Endothelial cell (in vitro differentiated cells): ENCODE measurements around the gene CHST3. TPM values are rescaled to one million over a fixed set of nuclear protein-coding genes. Genes with fewer than 3 reads are reported as not detected.
"Not testable (repeated sequence)": the region's sequence is repeated elsewhere in the genome, so short reads cannot be mapped to it uniquely, and the experiment has no call there.

Source experiments
- DNase-seq: peaks from one replicate; pipeline ENCODE4 v3.0.0; 2021; ENCODE audit warnings: low spot score
- H3K27ac Mint-ChIP-seq: one replicate; pipeline ENCODE4 v1.8.0; 2021; ENCODE audit warnings: mixed read lengths, inconsistent platforms; ENCODE audit not compliant: unreplicated experiment
- H3K27me3 Mint-ChIP-seq: one replicate; pipeline ENCODE4 v1.8.0; 2021; ENCODE audit warnings: mild to moderate bottlenecking, moderate library complexity, mixed read lengths, inconsistent platforms; ENCODE audit not compliant: unreplicated experiment
- H3K36me3 Mint-ChIP-seq: one replicate; pipeline ENCODE4 v1.8.0; 2021; ENCODE audit warnings: mild to moderate bottlenecking, low read depth, mixed read lengths, inconsistent platforms; ENCODE audit not compliant: unreplicated experiment
- H3K4me1 Mint-ChIP-seq: one replicate; pipeline ENCODE4 v1.8.0; 2021; ENCODE audit warnings: mild to moderate bottlenecking, mixed read lengths, inconsistent platforms; ENCODE audit not compliant: unreplicated experiment
- H3K4me3 Mint-ChIP-seq: one replicate; pipeline ENCODE4 v1.8.0; 2021; ENCODE audit warnings: mild to moderate bottlenecking, mixed read lengths, inconsistent platforms; ENCODE audit not compliant: unreplicated experiment
- H3K9me3 Mint-ChIP-seq: one replicate; pipeline ENCODE4 v1.8.0; 2021; ENCODE audit warnings: mixed read lengths, inconsistent platforms; ENCODE audit not compliant: unreplicated experiment
- total RNA-seq: library from RNA; stranded (reverse); fragmentation: NEBNext Ultra II Directional; extraction: Animal tissue kit (Norgen Biotek cat#: 25700); gene quantifications from one replicate; pipeline ENCODE4 v1.2.1, GENCODE V29; 2021; ENCODE audit not compliant: unreplicated experiment
- TF ChIP-seq, protein P1 (sequence below): fragments of 200-600 bp; sonication (generic); IDR thresholded peaks from one replicate; pipeline ENCODE4 v1.5.0; 2021; ENCODE audit warnings: antibody characterized with exemption; ENCODE audit not compliant: unreplicated experiment

CHST3 gene
- total RNA-seq, 1 donor from 2014 or later = 3.8 TPM

DNA sequence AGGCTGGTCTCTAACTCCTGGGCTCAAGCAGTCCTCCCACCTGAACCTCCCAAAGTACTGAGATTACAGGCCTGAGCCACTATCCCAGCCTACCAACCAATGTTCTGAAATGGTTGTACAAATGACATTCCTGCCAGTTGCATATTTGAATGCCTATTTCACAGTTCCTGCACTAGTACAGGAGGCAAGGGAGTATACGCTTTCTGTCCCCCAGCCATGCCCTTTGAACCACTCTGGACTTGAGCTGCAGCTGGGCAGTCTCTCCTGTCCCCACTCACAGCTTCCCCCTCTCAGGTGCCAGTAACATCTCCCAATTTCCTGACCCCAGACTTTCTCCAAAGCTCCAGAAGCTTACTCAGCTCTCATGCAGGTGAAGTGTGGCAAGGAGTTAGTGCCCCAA lies 65.2 kb downstream of the CHST3 start:
- peaks cover 3% of the 10 kb centered on the region for H3K27me3 Mint-ChIP-seq
- peaks cover 8% of the 10 kb centered on the region for H3K4me1 Mint-ChIP-seq
- TF ChIP-seq, protein P1, sequence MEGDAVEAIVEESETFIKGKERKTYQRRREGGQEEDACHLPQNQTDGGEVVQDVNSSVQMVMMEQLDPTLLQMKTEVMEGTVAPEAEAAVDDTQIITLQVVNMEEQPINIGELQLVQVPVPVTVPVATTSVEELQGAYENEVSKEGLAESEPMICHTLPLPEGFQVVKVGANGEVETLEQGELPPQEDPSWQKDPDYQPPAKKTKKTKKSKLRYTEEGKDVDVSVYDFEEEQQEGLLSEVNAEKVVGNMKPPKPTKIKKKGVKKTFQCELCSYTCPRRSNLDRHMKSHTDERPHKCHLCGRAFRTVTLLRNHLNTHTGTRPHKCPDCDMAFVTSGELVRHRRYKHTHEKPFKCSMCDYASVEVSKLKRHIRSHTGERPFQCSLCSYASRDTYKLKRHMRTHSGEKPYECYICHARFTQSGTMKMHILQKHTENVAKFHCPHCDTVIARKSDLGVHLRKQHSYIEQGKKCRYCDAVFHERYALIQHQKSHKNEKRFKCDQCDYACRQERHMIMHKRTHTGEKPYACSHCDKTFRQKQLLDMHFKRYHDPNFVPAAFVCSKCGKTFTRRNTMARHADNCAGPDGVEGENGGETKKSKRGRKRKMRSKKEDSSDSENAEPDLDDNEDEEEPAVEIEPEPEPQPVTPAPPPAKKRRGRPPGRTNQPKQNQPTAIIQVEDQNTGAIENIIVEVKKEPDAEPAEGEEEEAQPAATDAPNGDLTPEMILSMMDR = no peak
- no peak overlapping the region for H3K4me3 Mint-ChIP-seq
- no peak overlapping the region for H3K27ac Mint-ChIP-seq
- DNase-seq = no peak
- H3K36me3 Mint-ChIP-seq = no peaks in the 10 kb centered on the region
- H3K9me3 Mint-ChIP-seq = no peaks in the 10 kb centered on the region

DNA sequence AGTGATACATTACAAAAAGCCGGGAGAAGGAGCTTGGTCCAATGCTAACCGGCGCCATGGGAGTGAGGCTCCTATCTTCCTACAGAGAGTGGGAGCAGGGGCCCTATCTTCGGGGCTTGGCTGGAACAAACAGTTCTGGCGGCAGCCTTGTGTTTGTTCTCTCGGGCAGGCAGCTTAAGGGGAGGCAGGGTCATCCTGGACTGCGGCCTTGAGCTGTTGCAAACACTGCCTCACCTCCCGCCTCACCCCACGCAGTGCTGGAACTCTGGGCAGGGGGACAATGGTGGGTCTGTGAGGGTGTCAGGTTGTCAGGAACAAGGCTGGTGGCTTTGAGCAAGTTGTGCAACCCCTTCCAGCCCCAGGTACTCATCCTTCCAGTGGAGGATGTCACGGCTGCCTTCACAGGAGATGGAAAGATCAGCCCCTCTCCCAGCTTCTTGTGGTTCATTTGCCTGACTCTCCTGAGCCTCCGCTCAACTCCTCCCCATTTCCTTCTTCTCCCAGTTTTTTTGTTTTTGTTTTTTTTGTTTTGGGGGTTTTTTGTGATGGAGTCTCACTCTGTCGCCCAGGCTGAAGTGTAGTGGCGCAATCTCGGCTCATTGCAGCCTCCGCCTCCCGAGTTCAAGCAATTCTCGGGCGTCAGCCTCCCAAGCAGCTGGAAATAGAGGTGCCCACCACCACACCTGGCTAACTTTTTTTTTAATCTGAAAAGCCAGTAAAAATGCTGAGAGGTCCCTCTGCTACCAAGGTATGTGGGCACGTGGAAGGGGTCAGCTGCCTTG lies 66.8 kb downstream of the CHST3 start:
- Mint-ChIP-seq H3K9me3 (no peaks in the 10 kb centered on the region), H3K4me1 (peaks cover 3% of the 10 kb centered on the region), H3K27me3 (peaks cover 2% of the 10 kb centered on the region), H3K4me3 (no peak overlapping the region), H3K36me3 (no peaks in the 10 kb centered on the region), H3K27ac (no peak overlapping the region)
- TF ChIP-seq, protein P1 = no peak
- no peak for DNase-seq

DNA sequence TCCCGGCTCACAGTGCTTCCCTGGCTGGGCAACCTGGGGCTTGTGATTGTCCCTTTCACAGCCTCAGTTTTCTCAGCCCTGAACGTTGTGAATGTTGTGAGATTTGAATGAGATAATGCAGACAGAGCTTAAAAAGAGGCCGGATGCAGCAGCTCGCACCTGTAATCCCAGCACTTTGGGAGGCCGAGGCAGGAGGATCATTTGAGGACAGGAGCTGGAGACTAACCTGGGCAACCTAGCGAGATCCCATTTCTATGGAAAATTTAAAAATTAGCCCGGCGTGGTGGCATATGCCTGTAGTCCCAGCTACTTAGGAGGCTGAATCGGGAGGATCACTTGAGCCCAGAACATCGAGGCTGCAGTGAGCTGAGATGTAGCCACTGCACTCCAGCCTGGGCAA lies 67.5 kb downstream of the CHST3 start:
- Mint-ChIP-seq H3K27ac (no peak overlapping the region), H3K27me3 (peaks cover 5% of the 10 kb centered on the region), H3K9me3 (no peaks in the 10 kb centered on the region), H3K36me3 (no peaks in the 10 kb centered on the region), H3K4me1 (peaks cover 3% of the 10 kb centered on the region), H3K4me3 (no peak overlapping the region)
- no peak for DNase-seq
- TF ChIP-seq, protein P1 = no peak

DNA sequence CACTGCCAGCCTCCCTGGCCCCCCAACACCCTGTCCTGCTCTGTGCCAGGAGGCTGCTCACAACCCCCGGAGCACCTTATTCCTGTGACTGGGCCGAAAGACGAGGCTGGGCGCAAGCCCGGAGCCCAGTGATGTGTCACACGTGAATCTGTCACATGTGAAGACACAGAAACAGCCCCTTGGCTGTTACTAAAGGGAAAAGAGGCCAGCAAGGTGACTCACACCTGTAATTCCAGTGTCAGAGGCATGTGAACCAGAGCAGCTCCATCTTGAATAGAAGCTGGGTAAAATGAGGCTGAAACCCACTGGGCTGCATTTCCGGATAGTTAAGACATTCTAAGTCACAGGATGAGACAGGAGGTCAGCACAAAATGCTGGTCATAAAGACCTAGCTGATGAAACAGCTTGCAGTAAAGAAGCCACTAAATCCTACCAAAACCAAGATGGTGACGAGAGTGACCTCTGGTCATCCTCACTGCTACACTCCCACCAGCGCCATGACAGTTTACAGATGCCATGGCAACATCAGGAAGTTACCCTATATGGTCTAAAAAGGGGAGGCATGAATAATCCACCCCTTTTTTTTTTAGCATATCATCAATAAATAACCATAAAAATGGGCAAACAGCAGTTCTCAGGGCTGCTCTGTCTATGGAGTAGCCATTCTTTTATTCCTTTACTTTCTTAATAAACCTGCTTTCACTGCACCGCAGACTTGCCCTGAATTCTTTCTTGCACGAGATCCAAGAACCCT lies 68.4 kb downstream of the CHST3 start:
- DNase-seq, H3K36me3 Mint-ChIP-seq, H3K27ac Mint-ChIP-seq, H3K4me1 Mint-ChIP-seq, H3K9me3 Mint-ChIP-seq, H3K27me3 Mint-ChIP-seq, H3K4me3 Mint-ChIP-seq: not testable (repeated sequence)

DNA sequence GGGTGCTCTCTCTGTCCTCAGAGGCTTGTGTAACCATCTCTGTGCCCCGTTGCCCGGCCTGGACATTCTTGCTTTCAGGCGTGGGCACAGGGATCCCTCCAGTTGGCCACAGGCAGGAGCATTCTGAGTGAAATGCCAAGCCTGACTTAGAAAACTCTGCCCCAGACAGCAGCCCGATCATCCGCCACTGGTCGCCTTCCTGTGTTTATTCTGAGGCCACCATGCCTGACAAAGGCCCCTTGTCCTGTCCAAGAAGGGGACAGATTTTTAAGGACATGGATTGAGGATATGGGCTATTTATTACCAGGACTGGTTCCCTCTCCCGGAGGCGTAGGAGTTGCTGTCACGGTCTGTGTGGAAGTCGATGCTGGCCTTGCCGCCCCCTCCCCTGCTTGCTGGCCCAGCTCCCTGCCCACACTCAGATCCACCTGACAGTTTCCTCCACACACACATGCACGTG lies 69.9 kb downstream of the CHST3 start:
- Mint-ChIP-seq H3K4me3 (no peak overlapping the region), H3K36me3 (no peaks in the 10 kb centered on the region), H3K27me3 (peaks cover 5% of the 10 kb centered on the region), H3K4me1 (peaks cover 3% of the 10 kb centered on the region), H3K9me3 (no peaks in the 10 kb centered on the region), H3K27ac (no peak overlapping the region)
- TF ChIP-seq, protein P1 = no peak
- DNase-seq = no peak
